CD4-positive, alpha-beta T cell (primary cell): ENCODE data around the gene TMCO4. TPM values are rescaled to one million over a fixed set of nuclear protein-coding genes. Genes with fewer than 3 reads are reported as not detected.
A peak's percentile ranks its signal among the peaks of the same experiment; 100 is the strongest.

Source experiments
- ATAC-seq: fragments of 200-7000 bp; cut with Tn5 transposase; one replicate; pipeline ENCODE4 v1.10.0; 2022; ENCODE audit warnings: mild to moderate bottlenecking; ENCODE audit not compliant: poor library complexity
- CTCF ChIA-PET: fragments of 350-600 bp; sonication (Branson Sonifier 250); formaldehyde crosslinking; loops from one replicate; lab custom pipeline; 2021; ENCODE audit warnings: antibody characterized with exemption, inconsistent platforms; lab: Charles Lee
- POLR2A ChIA-PET: fragments of 350-600 bp; sonication (Branson Sonifier 250); formaldehyde crosslinking; loops from one replicate; lab custom pipeline; 2021; ENCODE audit warnings: antibody characterized with exemption, inconsistent platforms; lab: Charles Lee
- DNase-seq, 14 experiments: peaks; one replicate each; pipeline ENCODE4 v3.0.0-alpha.2; 2013 to 2020; ENCODE audit warnings: mixed read lengths in 2 of 14
- H3K27ac ChIP-seq, 2 donors: one replicate each; pipeline versions ENCODE4 v1.5.1 to v1.7.0; 2013; ENCODE audit warnings: low read length in 2 of 2, low read depth in 1 of 2, mild to moderate bottlenecking in 1 of 2
- H3K27me3 ChIP-seq, 2 experiments: 1 replicate in 1 of 2; 2 replicates in 1 of 2; pipeline versions ENCODE4 v1.6.1 to v1.7.0; 2013; ENCODE audit warnings: low read length in 2 of 2, control low read depth in 1 of 2, mild to moderate bottlenecking in 1 of 2, moderate library complexity in 1 of 2; ENCODE audit not compliant: insufficient read depth in 2 of 2, control insufficient read depth in 1 of 2
- H3K36me3 ChIP-seq: one replicate; pipeline ENCODE4 v1.6.1; 2013; ENCODE audit warnings: low read length, control low read depth; ENCODE audit not compliant: insufficient read depth
- H3K4me1 ChIP-seq: one replicate; pipeline ENCODE4 v1.6.1; 2013; ENCODE audit warnings: low read length, control low read depth; ENCODE audit not compliant: insufficient read depth
- H3K4me3 ChIP-seq: one replicate; pipeline ENCODE4 v1.5.1; 2013; ENCODE audit warnings: mild to moderate bottlenecking, low read length, moderate library complexity
- H3K9me3 ChIP-seq, 2 experiments: 1 replicate in 1 of 2; 2 replicates in 1 of 2; pipeline versions ENCODE4 v1.6.1 to v1.7.0; 2013; ENCODE audit warnings: low read length in 2 of 2, mild to moderate bottlenecking in 2 of 2, control low read depth in 1 of 2, moderate library complexity in 1 of 2; ENCODE audit not compliant: control insufficient read depth in 1 of 2, insufficient read depth in 1 of 2
- H3K27ac Mint-ChIP-seq: one replicate; pipeline ENCODE4 v1.8.0; 2020; ENCODE audit warnings: mixed read lengths
- H3K27me3 Mint-ChIP-seq: one replicate; pipeline ENCODE4 v1.8.0; 2021; ENCODE audit warnings: mixed read lengths
- H3K36me3 Mint-ChIP-seq: one replicate; pipeline ENCODE4 v1.8.0; 2021; ENCODE audit warnings: low read depth, mixed read lengths
- H3K4me1 Mint-ChIP-seq: one replicate; pipeline ENCODE4 v1.8.0; 2021; ENCODE audit warnings: low read depth, mixed read lengths
- H3K4me3 Mint-ChIP-seq: one replicate; pipeline ENCODE4 v1.8.0; 2020; ENCODE audit warnings: mild to moderate bottlenecking, mixed read lengths
- H3K9me3 Mint-ChIP-seq: one replicate; pipeline ENCODE4 v1.8.0; 2020; ENCODE audit warnings: mixed read lengths
- intact Hi-C, 2 experiments: fragments of 100-400 bp; cut with DNase I in 1 of 2; cut with micrococcal nuclease in 1 of 2; formaldehyde crosslinking; loops; one replicate each; pipeline versions ENCODE4 v1.15.1 to v1.9.0; 2023 to 2025; cut with DNase I, micrococcal nuclease
- total RNA-seq, 174 experiments: library from RNA in 2 of 174; stranded (reverse) in 2 of 174; gene quantifications; one replicate each; pipeline ENCODE4 v1.2.3 and lab custom pipeline; 2021 to 2026
- TF ChIP-seq, protein P1 (sequence below): fragments of 200-600 bp; IDR thresholded peaks from one replicate; pipeline ENCODE4 v1.8.0; 2022; ENCODE audit warnings: antibody characterized with exemption, mild to moderate bottlenecking

TMCO4 gene
- total RNA-seq, 2 experiments from 2014 or later = 12.4 to 13.9 TPM

GRCh38 chr1:19645411-19646251, 154.1 kb downstream of the TMCO4 start:
- TF ChIP-seq, protein P1, sequence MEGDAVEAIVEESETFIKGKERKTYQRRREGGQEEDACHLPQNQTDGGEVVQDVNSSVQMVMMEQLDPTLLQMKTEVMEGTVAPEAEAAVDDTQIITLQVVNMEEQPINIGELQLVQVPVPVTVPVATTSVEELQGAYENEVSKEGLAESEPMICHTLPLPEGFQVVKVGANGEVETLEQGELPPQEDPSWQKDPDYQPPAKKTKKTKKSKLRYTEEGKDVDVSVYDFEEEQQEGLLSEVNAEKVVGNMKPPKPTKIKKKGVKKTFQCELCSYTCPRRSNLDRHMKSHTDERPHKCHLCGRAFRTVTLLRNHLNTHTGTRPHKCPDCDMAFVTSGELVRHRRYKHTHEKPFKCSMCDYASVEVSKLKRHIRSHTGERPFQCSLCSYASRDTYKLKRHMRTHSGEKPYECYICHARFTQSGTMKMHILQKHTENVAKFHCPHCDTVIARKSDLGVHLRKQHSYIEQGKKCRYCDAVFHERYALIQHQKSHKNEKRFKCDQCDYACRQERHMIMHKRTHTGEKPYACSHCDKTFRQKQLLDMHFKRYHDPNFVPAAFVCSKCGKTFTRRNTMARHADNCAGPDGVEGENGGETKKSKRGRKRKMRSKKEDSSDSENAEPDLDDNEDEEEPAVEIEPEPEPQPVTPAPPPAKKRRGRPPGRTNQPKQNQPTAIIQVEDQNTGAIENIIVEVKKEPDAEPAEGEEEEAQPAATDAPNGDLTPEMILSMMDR = no peak
- peaks cover 30% of the 10 kb centered on the region for H3K27me3 Mint-ChIP-seq
- peaks cover 5% of the 10 kb centered on the region for H3K36me3 Mint-ChIP-seq
- no peak overlapping the region for H3K27ac ChIP-seq
- DNase-seq = no peak
- H3K27ac Mint-ChIP-seq = peak overlapping the region; percentile 40
- POLR2A ChIA-PET = interaction anchor here (4.7 kb wide), 1 partner anchor 49 kb away, joined by 48 read pairs; a partner anchor contains a TSS
- H3K9me3 ChIP-seq = no peaks in the 10 kb centered on the region
- peaks cover 11 to 13% of the 10 kb centered on the region in 2 experiments for H3K27me3 ChIP-seq
- CTCF ChIA-PET = interaction anchor here (1.1 to 2.6 kb wide), 3 partner anchors 16 to 158 kb away, joined by 3 to 7 read pairs (median 5); no protein-coding TSS in a partner anchor
- intact Hi-C loops = no loop called here
- H3K4me1 Mint-ChIP-seq = peaks cover 35% of the 10 kb centered on the region
- H3K36me3 ChIP-seq = no peaks in the 10 kb centered on the region
- H3K4me3 ChIP-seq = peak overlapping the region; percentile 61
- H3K4me3 Mint-ChIP-seq = peak overlapping the region; percentile 96
- no peaks in the 10 kb centered on the region for H3K9me3 Mint-ChIP-seq
- peaks cover 47% of the 10 kb centered on the region for H3K4me1 ChIP-seq
- no peak for ATAC-seq

DNA sequence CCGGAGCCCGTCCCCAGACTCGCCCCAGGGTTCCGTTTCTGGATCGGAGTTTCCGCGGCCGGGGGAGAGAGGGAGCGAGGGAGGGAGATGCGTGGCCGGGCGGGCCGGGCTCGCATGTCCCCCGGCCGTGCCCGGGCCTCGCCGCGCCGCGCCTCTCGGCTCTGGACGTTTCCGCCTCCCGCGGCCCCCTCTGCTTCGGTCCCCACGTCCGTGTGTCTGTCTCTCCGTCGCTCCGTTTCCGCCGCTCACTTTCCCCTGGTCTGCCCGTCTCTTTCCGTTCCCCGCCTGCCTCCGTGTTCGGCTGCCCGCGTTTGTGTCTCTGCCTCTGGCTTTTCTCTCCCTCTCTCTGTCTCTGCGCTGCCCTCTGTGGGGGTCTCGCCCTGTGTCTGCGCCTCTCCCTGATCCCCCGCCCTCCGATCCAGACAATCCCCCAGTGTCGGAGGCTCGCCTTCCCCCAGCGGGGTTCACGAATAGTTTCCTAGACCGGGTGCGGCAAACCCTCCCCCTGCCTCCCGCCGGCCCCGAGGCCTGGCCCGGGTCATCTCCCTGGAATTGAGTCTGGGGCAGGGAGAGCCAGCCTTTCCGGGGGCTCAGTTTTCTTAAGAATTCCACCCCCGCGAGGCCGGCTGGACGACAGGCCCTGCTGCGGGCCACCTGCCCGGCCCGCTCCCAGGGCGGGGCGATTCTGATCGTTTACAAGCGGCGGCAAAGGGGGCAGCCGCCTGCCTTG, 154.9 kb downstream of the TMCO4 start:
- peak overlapping the region; percentile 96 for H3K4me3 Mint-ChIP-seq
- no peak overlapping the region for H3K27ac ChIP-seq
- H3K27me3 ChIP-seq = peaks cover 11 to 15% of the 10 kb centered on the region in 2 experiments
- H3K9me3 Mint-ChIP-seq = no peaks in the 10 kb centered on the region
- ChIA-PET CTCF (interaction anchor here (0.8 to 2.6 kb wide), 4 partner anchors 9 to 62 kb away, joined by 3 to 7 read pairs (median 4); no protein-coding TSS in a partner anchor), POLR2A (interaction anchor here (4.7 kb wide), 1 partner anchor 48 kb away, joined by 48 read pairs; a partner anchor contains a TSS)
- peaks cover 35% of the 10 kb centered on the region for H3K4me1 Mint-ChIP-seq
- ATAC-seq (peak; percentile 21), DNase-seq (peak in 13 of 14 experiments; percentile 33 to 69 (median 46))
- H3K9me3 ChIP-seq = no peaks in the 10 kb centered on the region
- H3K4me3 ChIP-seq = peak overlapping the region; percentile 61
- H3K4me1 ChIP-seq = peaks cover 42% of the 10 kb centered on the region
- H3K36me3 ChIP-seq = no peaks in the 10 kb centered on the region
- peak overlapping the region; percentile 86 for H3K27ac Mint-ChIP-seq
- H3K27me3 Mint-ChIP-seq = peaks cover 30% of the 10 kb centered on the region
- H3K36me3 Mint-ChIP-seq = peaks cover 5% of the 10 kb centered on the region
- TF ChIP-seq, protein P1 = no peak
- intact Hi-C loops = loop anchor here (5.0 kb wide), 1 partner anchor 48 kb away; a partner anchor contains a TSS

GRCh38 chr1:19644395-19644680, 155.4 kb downstream of the TMCO4 start:
- Histone ChIP-seq H3K27ac (no peak overlapping the region), H3K36me3 (no peaks in the 10 kb centered on the region), H3K27me3 (peaks cover 11 to 15% of the 10 kb centered on the region in 2 experiments), H3K4me3 (peak overlapping the region; percentile 61), H3K4me1 (peaks cover 42% of the 10 kb centered on the region), H3K9me3 (no peaks in the 10 kb centered on the region)
- CTCF ChIA-PET = interaction anchor here (0.8 to 2.9 kb wide), 4 partner anchors 9 to 158 kb away, joined by 3 to 8 read pairs (median 4); no protein-coding TSS in a partner anchor
- TF ChIP-seq, protein P1 = no peak
- H3K27ac Mint-ChIP-seq = peak overlapping the region; percentile 86
- intact Hi-C loops = loop anchor here (5.0 kb wide), 1 partner anchor 47 kb away; a partner anchor contains a TSS
- POLR2A ChIA-PET = interaction anchor here (0.7 to 4.7 kb wide), 2 partner anchors 47 to 332 kb away, joined by 4 to 48 read pairs; partner anchors contain the start of genes AKR7A2 and SLC66A1
- ATAC-seq (peak; percentile 7), DNase-seq (no peak)
- peaks cover 35% of the 10 kb centered on the region for H3K4me1 Mint-ChIP-seq
- H3K9me3 Mint-ChIP-seq = no peaks in the 10 kb centered on the region
- H3K36me3 Mint-ChIP-seq = peaks cover 5% of the 10 kb centered on the region
- no peak overlapping the region for H3K4me3 Mint-ChIP-seq
- peaks cover 30% of the 10 kb centered on the region for H3K27me3 Mint-ChIP-seq
